GM19455 (cell line): ENCODE data around the gene ENAH.
"Not testable (repeated sequence)": the region's sequence is repeated elsewhere in the genome, so short reads cannot be mapped to it uniquely, and the experiment has no call there.

Source experiments
- ATAC-seq: cut with Tn5 transposase; IDR thresholded peaks from one replicate; pipeline ENCODE4 v1.9.1; 2021; ENCODE audit not compliant: unreplicated experiment

ENAH gene

GRCh38 chr1:225651376-225651871 lies 1.5 kb downstream of the ENAH start:
- ATAC-seq, result no peak

GRCh38 chr1:225650179-225650578 lies 2.7 kb downstream of the ENAH start:
- no peak for ATAC-seq

GRCh38 chr1:225645194-225645895 lies 7.6 kb downstream of the ENAH start:
- no peak for ATAC-seq

- no peak for ATAC-seq
Measured at GRCh38 chr1:225644666-225645065, 8.3 kb downstream of the ENAH start.

GRCh38 chr1:225642177-225642576 lies 10.7 kb downstream of the ENAH start:
- ATAC-seq, result no peak

- no peak for ATAC-seq
Measured at GRCh38 chr1:225638853-225639252, 14.1 kb downstream of the ENAH start.

- ATAC-seq, result no peak
Measured at GRCh38 chr1:225637651-225638199, 15.2 kb downstream of the ENAH start.

- ATAC-seq, result not testable (repeated sequence)
Measured at GRCh38 chr1:225636992-225637391, 15.9 kb downstream of the ENAH start.

- ATAC-seq, result no peak
Measured at GRCh38 chr1:225635649-225636048, 17.3 kb downstream of the ENAH start.

GRCh38 chr1:225632836-225633235 lies 20.1 kb downstream of the ENAH start:
- ATAC-seq, result not testable (repeated sequence)

- ATAC-seq, result no peak
Measured at GRCh38 chr1:225631021-225631663, 21.8 kb downstream of the ENAH start.

- no peak for ATAC-seq
Measured at GRCh38 chr1:225629483-225629882, 23.4 kb downstream of the ENAH start.

- ATAC-seq, result not testable (repeated sequence)
Measured at GRCh38 chr1:225628794-225629193, 24.1 kb downstream of the ENAH start.

GRCh38 chr1:225627304-225627947 lies 25.5 kb downstream of the ENAH start:
- ATAC-seq, result no peak

- no peak for ATAC-seq
Measured at GRCh38 chr1:225626698-225627097, 26.2 kb downstream of the ENAH start.

- no peak for ATAC-seq
Measured at GRCh38 chr1:225617956-225618355, 35.0 kb downstream of the ENAH start.

- no peak for ATAC-seq
Measured at GRCh38 chr1:225617479-225617878, 35.4 kb downstream of the ENAH start.

- not testable (repeated sequence) for ATAC-seq
Measured at GRCh38 chr1:225615403-225615790, 37.5 kb downstream of the ENAH start.

GRCh38 chr1:225613006-225613405 lies 39.9 kb downstream of the ENAH start:
- no peak for ATAC-seq

- ATAC-seq, result no peak
Measured at GRCh38 chr1:225612287-225612686, 40.6 kb downstream of the ENAH start.

- no peak for ATAC-seq
Measured at GRCh38 chr1:225611537-225612223, 41.2 kb downstream of the ENAH start.
